Pulmonary artery endothelial cell (primary cell): ENCODE results near the gene PDZD8. TPM values are rescaled to one million over a fixed set of nuclear protein-coding genes. Genes with fewer than 3 reads are reported as not detected.
"Not testable (repeated sequence)": the region's sequence is repeated elsewhere in the genome, so short reads cannot be mapped to it uniquely, and the experiment has no call there.

ENCODE experiments used
- DNase-seq: peaks from one replicate; pipeline ENCODE4 v3.0.0-alpha.2; 2011; ENCODE audit warnings: low read depth, low spot score
- total RNA-seq: library from RNA; depleted of rRNA; stranded (reverse); fragments of >200 nt; gene quantifications from 2 replicates; pipeline ENCODE4 v1.2.3, GENCODE V29; 2014

The PDZD8 gene
- total RNA-seq, 1 donor from 2014 or later: 13.5 TPM

GRCh38 chr10:117255835-117256460 is 119.3 kb downstream of the PDZD8 start:
- DNase-seq: no peak

GRCh38 chr10:117254774-117255735 is 120.2 kb downstream of the PDZD8 start:
- no peak for DNase-seq

GRCh38 chr10:117254338-117254737 is 120.9 kb downstream of the PDZD8 start:
- DNase-seq: no peak

- DNase-seq: no peak
Observed at GRCh38 chr10:117253908-117254307, 121.3 kb downstream of the PDZD8 start.

- DNase-seq: no peak
Observed at GRCh38 chr10:117250411-117250810, 124.8 kb downstream of the PDZD8 start.

- no peak for DNase-seq
Observed at GRCh38 chr10:117249493-117250093, 125.6 kb downstream of the PDZD8 start.

GRCh38 chr10:117248750-117249465 is 126.3 kb downstream of the PDZD8 start:
- DNase-seq: no peak

- DNase-seq: no peak
Observed at GRCh38 chr10:117246997-117247671, 128.1 kb downstream of the PDZD8 start.

GRCh38 chr10:117242463-117242832 is 132.8 kb downstream of the PDZD8 start:
- DNase-seq: no peak

GRCh38 chr10:117241541-117242462 is 133.4 kb downstream of the PDZD8 start:
- no peak for DNase-seq

GRCh38 chr10:117240621-117241529 is 134.4 kb downstream of the PDZD8 start, which contains the start of gene SLC18A2:
Gene SLC18A2 (plus strand): TSS chr10:117241114. CDS start chr10:117241694, 580 bp downstream.
- DNase-seq: no peak

GRCh38 chr10:117239721-117240620 is 135.3 kb downstream of the PDZD8 start:
- DNase-seq: no peak

- no peak for DNase-seq
Observed at GRCh38 chr10:117239051-117239450, 136.2 kb downstream of the PDZD8 start.

GRCh38 chr10:117237401-117237991 is 137.7 kb downstream of the PDZD8 start:
- no peak for DNase-seq

- DNase-seq: not testable (repeated sequence)
Observed at GRCh38 chr10:117230107-117230506, 145.1 kb downstream of the PDZD8 start.

GRCh38 chr10:117228210-117228609 is 147.0 kb downstream of the PDZD8 start:
- DNase-seq: no peak
